ENCODE results near the gene ETAA1. TPM values are rescaled to one million over a fixed set of nuclear protein-coding genes. Genes with fewer than 3 reads are reported as not detected.

Gene ETAA1
- total RNA-seq, 1 experiment from 2014 or later, result 20.3 TPM

DNA sequence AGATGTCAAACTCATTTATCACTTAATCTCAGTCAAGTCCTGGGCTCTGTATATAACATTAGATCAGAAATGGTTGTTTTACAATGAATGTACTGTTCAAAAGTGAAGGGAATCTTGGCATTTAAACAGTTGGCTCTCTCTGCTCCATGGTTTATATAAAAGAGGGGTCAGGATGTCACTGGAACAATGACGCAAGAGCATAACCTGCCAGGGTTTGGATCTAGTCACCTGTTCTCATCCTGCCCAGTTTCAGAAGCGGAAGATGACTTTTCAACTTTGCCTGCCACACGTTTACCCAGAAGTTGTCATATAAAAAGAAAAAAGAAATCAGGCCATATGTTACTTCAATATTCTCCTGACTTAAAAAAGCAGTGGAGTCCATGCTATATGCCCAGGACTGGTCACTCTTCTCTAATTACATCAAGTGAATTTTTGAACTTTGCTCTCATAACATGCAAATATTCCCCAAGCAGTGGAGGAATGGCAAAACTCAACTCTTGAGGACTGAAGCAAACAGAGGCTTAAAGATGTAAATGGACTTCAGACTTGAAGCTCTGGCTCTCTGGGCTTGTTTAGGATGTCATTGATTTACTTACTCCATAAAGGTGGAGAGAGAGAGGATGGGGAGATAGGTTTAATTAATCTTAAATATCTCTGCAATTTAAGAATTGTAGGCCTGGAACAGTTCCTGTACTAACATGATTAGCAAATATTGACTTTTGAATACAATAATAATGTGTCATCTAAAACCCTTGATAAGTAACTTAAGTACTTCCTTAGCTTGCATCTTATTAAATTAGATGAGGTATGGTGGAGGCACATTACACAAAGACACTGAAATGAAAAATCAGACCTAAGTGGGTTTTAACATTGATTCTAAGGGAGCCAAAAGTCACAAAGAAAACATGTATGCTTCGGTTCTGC, 58.3 kb downstream of the ETAA1 start:
- no peaks in the 10 kb centered on the region for H3K36me3 ChIP-seq (replicated peaks; ENCODE audit: control insufficient read depth, insufficient read depth, low read length)
- no peak overlapping the region for H3K4me3 ChIP-seq (ENCODE audit: insufficient read depth, low read depth, low read length)
- no peaks in the 10 kb centered on the region for H3K27me3 ChIP-seq (ENCODE audit: control insufficient read depth, insufficient read depth, low read length)
- no peak for DNase-seq

DNA sequence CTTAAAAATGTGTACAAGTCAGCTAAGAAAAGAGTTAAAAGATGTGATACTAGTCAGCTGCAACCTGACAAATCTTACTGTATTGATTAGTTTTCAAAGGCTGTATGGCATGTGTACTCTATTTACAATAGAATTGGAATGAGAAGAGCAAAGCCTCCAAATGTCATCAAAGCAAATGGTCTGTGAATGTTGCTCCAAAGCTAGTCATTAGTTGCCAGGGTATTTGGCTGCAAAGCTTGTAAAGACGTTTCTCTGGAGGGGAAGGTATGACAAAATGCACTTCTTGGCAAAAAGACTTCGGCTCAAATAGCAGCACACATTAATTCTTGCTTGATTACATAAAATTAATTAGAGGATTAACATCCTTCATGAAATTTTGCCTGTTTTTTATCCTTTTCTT, 59.3 kb downstream of the ETAA1 start:
- no peaks in the 10 kb centered on the region for H3K27me3 ChIP-seq (ENCODE audit: control insufficient read depth, insufficient read depth, low read length)

DNA sequence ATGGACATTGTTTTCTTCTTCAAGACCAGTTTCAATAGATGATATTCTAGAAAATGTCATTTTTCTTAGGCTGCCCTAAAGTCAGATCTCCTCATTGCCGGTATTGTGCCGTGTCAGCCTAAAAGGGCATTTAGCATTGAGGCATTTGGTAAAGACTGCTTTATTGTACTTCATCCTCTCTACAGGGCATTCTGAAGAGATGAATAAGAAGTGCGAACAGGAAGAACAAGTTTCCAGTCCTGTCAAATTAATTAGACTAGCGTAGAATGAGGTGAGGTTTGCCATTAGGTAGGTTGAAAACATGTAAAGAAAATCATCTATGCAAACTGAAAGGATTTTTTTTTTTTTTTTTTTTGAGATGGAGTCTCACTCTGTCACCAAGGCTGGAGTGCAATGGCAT, 60.6 kb downstream of the ETAA1 start:
- H3K36me3 ChIP-seq (replicated peaks; ENCODE audit: control insufficient read depth, insufficient read depth, low read length), result no peaks in the 10 kb centered on the region
- no peaks in the 10 kb centered on the region for H3K27me3 ChIP-seq (ENCODE audit: control insufficient read depth, insufficient read depth, low read length)
- H3K4me3 ChIP-seq (ENCODE audit: insufficient read depth, low read depth, low read length), result no peak overlapping the region
- no peak for DNase-seq

More for the DNA sequence above, 59.3 kb downstream of the ETAA1 start:
- Histone ChIP-seq H3K4me3 (ENCODE audit: insufficient read depth, low read depth, low read length) (no peak overlapping the region), H3K36me3 (replicated peaks; ENCODE audit: control insufficient read depth, insufficient read depth, low read length) (no peaks in the 10 kb centered on the region)
- DNase-seq, result no peak

DNA sequence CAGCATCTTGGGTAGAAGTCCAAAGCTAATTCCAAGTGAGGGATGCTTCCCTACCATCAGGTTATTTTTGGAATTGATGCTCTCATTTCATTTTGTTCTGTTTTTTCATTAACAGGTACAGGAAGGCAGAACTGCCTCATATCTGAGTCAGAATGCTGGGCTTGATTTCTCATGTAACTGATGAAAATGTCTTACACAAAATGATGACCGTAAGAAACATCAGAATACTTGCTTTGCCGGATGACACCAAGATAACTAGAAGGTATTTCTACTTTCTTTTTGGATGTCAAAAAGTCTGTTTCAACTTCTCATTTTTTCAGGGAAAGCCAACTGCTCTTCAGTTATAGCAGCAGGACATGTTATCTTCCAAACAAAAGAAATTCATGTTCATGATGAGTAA, 62.6 kb downstream of the ETAA1 start:
- Histone ChIP-seq H3K36me3 (replicated peaks; ENCODE audit: control insufficient read depth, insufficient read depth, low read length) (no peaks in the 10 kb centered on the region), H3K27me3 (ENCODE audit: control insufficient read depth, insufficient read depth, low read length) (no peaks in the 10 kb centered on the region), H3K4me3 (ENCODE audit: insufficient read depth, low read depth, low read length) (no peak overlapping the region)
- no peak for DNase-seq

All from H7 (cell line).